Karpas-422 (cell line): Measurements from ENCODE around the gene MALRD1. TPM values are rescaled to one million over a fixed set of nuclear protein-coding genes. Genes with fewer than 3 reads are reported as not detected.
"Not testable (repeated sequence)": the region's sequence is repeated elsewhere in the genome, so short reads cannot be mapped to it uniquely, and the experiment has no call there.

ENCODE experiments used
- DNase-seq: peaks from one replicate; pipeline ENCODE4 v3.0.0-alpha.2; 2015
- H2AFZ ChIP-seq: fragments of 200-600 bp; sonication (generic); 2 replicates; pipeline ENCODE4 v1.6.1; 2014; ENCODE audit warnings: antibody characterized with exemption, low read length, mixed read lengths
- H3K27ac ChIP-seq: fragments of 200-600 bp; sonication (generic); 2 replicates; pipeline ENCODE4 v1.5.1; 2014; ENCODE audit warnings: mild to moderate bottlenecking, low read length, moderate library complexity
- H3K27me3 ChIP-seq: fragments of 200-600 bp; sonication (generic); 2 replicates; pipeline ENCODE4 v1.6.1; 2014; ENCODE audit warnings: low read length, mixed read lengths
- H3K36me3 ChIP-seq: fragments of 200-600 bp; sonication (generic); 2 replicates; pipeline ENCODE4 v1.6.1; 2014; ENCODE audit warnings: low read length, mixed read lengths; ENCODE audit not compliant: insufficient read depth
- H3K4me1 ChIP-seq: fragments of 200-600 bp; sonication (generic); 2 replicates; pipeline ENCODE4 v1.6.1; 2014; ENCODE audit warnings: mild to moderate bottlenecking, low read length, mixed read lengths
- H3K4me2 ChIP-seq: fragments of 200-600 bp; sonication (generic); 2 replicates; pipeline ENCODE4 v1.6.1; 2014; ENCODE audit warnings: low read length, low read depth, mild to moderate bottlenecking; ENCODE audit not compliant: poor library complexity, severe bottlenecking
- H3K4me3 ChIP-seq: fragments of 200-600 bp; sonication (generic); 2 replicates; pipeline ENCODE4 v1.5.1; 2014; ENCODE audit warnings: mild to moderate bottlenecking, antibody characterized with exemption, low read length, mixed read lengths
- H3K79me2 ChIP-seq: fragments of 200-600 bp; sonication (generic); 2 replicates; pipeline ENCODE4 v1.6.1; 2014; ENCODE audit warnings: mild to moderate bottlenecking, low read length, mixed read lengths
- H3K9ac ChIP-seq: fragments of 200-600 bp; sonication (generic); 2 replicates; pipeline ENCODE4 v1.6.0; 2014; ENCODE audit warnings: low read length
- H3K9me2 ChIP-seq: fragments of 200-600 bp; sonication (generic), shearing (Covaris generic); replicated peaks from 2 replicates; pipeline ENCODE4 v1.6.0; 2014; ENCODE audit warnings: mild to moderate bottlenecking, low read length, moderate library complexity; ENCODE audit not compliant: insufficient read depth
- H3K9me3 ChIP-seq: fragments of 300-700, 200-600 bp; sonication (generic); 2 replicates; pipeline ENCODE4 v1.6.1; 2014; ENCODE audit warnings: low read length, mixed read lengths
- H4K20me1 ChIP-seq: fragments of 200-600 bp; sonication (generic); 2 replicates; pipeline ENCODE4 v1.6.1; 2014; ENCODE audit warnings: mild to moderate bottlenecking, antibody characterized with exemption, low read length, low read depth; ENCODE audit not compliant: insufficient read depth
- total RNA-seq: library from RNA; depleted of rRNA; stranded (reverse); fragments of >200 nt; shearing (Covaris generic); gene quantifications from 2 replicates; pipeline ENCODE4 v1.2.3, GENCODE V29; 2014; ENCODE audit warnings: low replicate concordance

MALRD1 gene
- total RNA-seq, 1 experiment from 2014 or later: not detected

DNA sequence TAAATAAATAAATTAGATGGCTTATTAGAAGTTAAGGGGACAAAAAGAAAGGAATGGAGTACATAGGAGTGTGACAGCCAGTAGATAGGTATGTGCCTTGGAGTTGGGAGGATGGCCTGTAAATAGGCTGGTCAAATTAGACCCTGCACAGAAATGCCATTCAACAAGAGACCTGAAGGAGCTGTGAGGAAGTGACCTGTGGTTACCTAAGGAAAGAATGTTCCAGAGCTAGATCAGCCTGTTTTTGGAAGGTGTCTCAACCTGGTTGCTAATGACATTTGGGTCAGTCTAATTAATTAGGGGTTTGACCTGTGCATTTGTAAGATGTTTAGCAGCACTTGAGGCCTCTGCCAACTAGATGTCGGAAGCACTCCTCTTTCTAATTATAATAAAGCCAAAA, 452.4 kb downstream of the MALRD1 start:
- H3K4me2 ChIP-seq: no peak overlapping the region
- no peaks in the 10 kb centered on the region for H4K20me1 ChIP-seq
- H3K9me2 ChIP-seq: no peaks in the 10 kb centered on the region
- H3K4me3 ChIP-seq: no peak overlapping the region
- no peak overlapping the region for H3K27ac ChIP-seq
- H3K27me3 ChIP-seq: no peaks in the 10 kb centered on the region
- H3K36me3 ChIP-seq: no peaks in the 10 kb centered on the region; the same call in 1 of the 2 replicates
- H3K4me1 ChIP-seq: no peaks in the 10 kb centered on the region
- no peak overlapping the region for H2AFZ ChIP-seq
- no peaks in the 10 kb centered on the region for H3K79me2 ChIP-seq
- no peak overlapping the region for H3K9ac ChIP-seq
- peaks cover 35% of the 10 kb centered on the region for H3K9me3 ChIP-seq
- no peak for DNase-seq

DNA sequence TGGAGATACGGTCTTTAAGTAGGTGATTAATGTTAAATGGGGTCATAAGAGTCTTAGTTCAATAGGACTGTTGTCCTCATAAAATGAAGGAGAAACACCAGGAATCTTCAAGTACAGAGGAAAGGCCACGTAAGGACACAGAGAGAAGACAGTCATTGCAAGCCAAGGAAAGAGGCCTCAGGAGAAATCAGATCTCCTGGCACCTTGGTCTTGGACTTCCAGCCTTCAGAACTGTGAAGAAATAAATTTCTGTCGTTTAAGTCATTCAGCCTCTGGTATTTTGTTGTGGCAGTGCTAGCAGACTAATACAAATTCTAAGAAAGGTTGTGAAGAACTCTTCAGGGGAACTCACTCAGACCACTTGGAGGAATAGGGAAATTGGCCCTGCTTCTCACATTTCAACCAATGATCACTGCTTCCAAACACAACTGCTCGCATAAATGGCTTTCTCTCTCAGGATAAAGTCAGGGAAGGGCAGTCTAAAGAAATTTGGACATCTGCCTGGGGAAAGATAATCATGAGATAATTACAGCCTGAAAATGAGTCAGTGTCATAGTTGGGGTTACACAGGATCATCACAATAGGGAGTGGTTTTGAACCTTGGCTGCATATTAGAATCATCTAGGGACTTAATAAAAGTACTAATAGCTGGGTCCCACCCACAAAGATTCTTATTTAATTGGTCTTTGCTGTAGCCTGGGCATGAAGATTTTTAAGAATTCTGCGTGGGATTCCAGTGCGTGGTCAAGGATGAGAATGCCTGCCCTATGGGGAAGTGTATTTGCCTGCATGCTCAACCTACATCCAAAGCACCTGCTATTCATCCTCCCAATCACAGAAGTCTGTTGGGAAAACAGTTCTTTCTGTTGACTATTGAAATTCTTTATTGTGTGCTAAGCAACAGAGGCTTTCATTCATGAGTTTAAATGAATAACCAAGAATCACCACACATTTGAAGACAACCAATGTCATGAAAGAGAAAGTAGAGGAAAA, 457.0 kb downstream of the MALRD1 start:
- Histone ChIP-seq H3K4me3 (no peak overlapping the region), H3K4me1 (no peaks in the 10 kb centered on the region), H3K27me3 (no peaks in the 10 kb centered on the region), H3K79me2 (no peaks in the 10 kb centered on the region), H3K9ac (no peak overlapping the region), H4K20me1 (no peaks in the 10 kb centered on the region), H3K4me2 (no peak overlapping the region), H3K36me3 (no peaks in the 10 kb centered on the region; the same call in 1 of the 2 replicates), H3K27ac (no peak overlapping the region), H3K9me3 (peaks cover 24% of the 10 kb centered on the region; the same call in 1 of the 2 replicates), H3K9me2 (no peaks in the 10 kb centered on the region), H2AFZ (no peak overlapping the region)
- DNase-seq: no peak

DNA sequence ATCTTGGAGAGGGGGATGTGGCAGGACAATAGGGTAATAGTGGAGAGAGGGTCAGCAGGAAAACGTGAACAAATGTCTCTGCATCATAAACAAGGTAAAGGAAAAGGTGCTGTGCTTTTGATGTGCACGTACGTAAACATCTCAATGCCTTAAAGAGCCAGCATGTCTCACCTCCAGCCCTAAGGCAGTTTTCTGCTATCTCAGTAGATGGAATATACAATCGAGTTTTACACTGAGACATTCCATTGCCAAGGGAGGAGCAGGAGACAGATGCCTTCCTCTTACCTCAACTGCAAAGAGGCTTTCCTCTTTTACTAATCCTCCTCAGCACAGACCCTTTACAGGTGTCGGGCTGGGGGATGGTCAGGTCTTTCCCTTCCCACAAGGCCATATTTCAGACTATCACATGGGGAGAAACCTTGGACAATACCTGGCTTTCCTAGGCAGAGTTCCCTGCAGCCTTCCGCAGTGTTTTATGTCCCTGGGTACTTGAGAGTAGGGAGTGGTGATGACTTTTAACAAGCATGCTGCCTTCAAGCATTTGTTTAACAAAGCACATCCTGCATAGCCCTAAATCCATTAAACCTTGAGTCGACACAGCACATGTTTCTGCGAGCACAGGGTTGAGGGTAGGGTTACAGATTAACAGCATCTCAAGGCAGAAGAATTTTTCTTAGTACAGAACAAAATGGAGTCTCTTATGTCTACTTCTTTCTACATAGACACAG, 461.6 kb downstream of the MALRD1 start:
- H4K20me1 ChIP-seq, H3K4me2 ChIP-seq, H3K4me1 ChIP-seq, DNase-seq, H2AFZ ChIP-seq, H3K27ac ChIP-seq, H3K36me3 ChIP-seq, H3K9me2 ChIP-seq, H3K4me3 ChIP-seq, H3K79me2 ChIP-seq, H3K27me3 ChIP-seq, H3K9ac ChIP-seq: not testable (repeated sequence)
- H3K9me3 ChIP-seq: peaks cover 18% of the 10 kb centered on the region; the same call in 1 of the 2 replicates

DNA sequence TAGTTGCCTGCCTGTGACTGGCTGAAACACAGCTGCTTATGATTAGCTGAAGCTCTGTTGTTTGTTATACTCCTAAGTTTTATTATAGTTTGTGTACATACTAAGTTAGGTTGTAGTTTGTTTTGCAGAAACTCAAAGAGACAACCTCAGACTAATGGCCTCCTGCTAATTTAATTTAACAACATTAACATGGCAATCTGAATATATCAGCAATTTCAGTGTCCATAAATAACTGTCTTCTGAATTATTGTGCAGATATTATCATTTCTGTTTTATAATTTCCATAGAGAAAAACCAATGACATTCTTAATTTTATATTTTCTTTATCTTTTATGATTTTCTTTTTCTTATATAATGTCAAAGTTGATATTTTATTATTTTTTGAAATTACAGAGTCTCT, 469.5 kb downstream of the MALRD1 start:
- no peaks in the 10 kb centered on the region for H3K9me2 ChIP-seq
- H3K9ac ChIP-seq: no peak overlapping the region
- H3K4me1 ChIP-seq: no peaks in the 10 kb centered on the region
- H3K36me3 ChIP-seq: no peaks in the 10 kb centered on the region
- H3K4me3 ChIP-seq: no peak overlapping the region
- no peak overlapping the region for H2AFZ ChIP-seq
- peaks cover 11% of the 10 kb centered on the region for H3K9me3 ChIP-seq
- H3K27ac ChIP-seq: no peak overlapping the region
- H4K20me1 ChIP-seq: no peaks in the 10 kb centered on the region
- H3K27me3 ChIP-seq: no peaks in the 10 kb centered on the region
- H3K79me2 ChIP-seq: no peaks in the 10 kb centered on the region
- no peak for DNase-seq
- H3K4me2 ChIP-seq: no peak overlapping the region

DNA sequence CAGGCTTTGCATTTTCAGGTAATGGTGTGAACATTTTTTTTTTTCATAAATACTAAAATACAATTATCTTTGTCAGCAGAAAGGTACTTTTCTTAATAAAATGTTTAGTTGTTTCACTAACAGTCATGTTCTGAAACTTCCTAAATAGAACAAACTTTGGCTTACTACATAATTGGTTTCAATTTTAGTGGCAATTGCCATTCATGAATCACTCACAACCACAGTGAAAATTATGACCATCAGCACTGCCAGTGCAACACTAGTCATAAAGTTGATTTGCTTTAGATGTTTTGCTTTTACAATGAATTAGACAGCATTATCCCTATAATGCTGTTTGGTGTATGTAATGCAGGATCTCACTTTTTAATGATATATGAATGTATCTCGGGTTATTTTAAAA, 470.0 kb downstream of the MALRD1 start:
- Histone ChIP-seq H3K36me3 (no peaks in the 10 kb centered on the region), H3K27ac (no peak overlapping the region), H3K27me3 (no peaks in the 10 kb centered on the region), H4K20me1 (no peaks in the 10 kb centered on the region), H3K4me3 (no peak overlapping the region), H3K9ac (no peak overlapping the region), H3K9me3 (peaks cover 10% of the 10 kb centered on the region), H2AFZ (no peak overlapping the region), H3K4me2 (no peak overlapping the region), H3K9me2 (no peaks in the 10 kb centered on the region), H3K4me1 (no peaks in the 10 kb centered on the region), H3K79me2 (no peaks in the 10 kb centered on the region)
- no peak for DNase-seq

DNA sequence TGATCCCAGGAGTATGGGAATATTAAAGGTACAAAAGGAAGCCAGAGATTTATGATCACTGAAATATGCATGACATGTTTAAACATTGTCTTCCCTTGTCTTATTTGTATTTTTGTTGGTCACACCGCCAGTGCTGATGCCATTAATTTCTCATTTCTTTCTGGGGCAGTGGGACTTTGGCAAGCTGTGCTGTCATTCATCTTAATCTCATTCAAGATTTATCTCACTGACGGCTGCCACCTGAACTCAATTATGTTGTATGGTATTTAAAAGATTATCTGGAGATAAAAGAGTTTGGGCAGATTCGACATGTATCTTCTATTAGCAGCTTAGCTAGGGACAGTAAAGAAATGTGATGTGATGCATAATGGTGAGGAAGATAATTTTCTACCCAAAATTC, 482.7 kb downstream of the MALRD1 start:
- H3K4me2 ChIP-seq: no peak overlapping the region
- H3K4me1 ChIP-seq: no peaks in the 10 kb centered on the region
- no peaks in the 10 kb centered on the region for H3K27me3 ChIP-seq
- H3K36me3 ChIP-seq: no peaks in the 10 kb centered on the region
- DNase-seq: no peak
- H3K27ac ChIP-seq: no peak overlapping the region
- no peaks in the 10 kb centered on the region for H3K9me2 ChIP-seq
- H3K4me3 ChIP-seq: no peak overlapping the region
- H3K9ac ChIP-seq: no peak overlapping the region
- H4K20me1 ChIP-seq: no peaks in the 10 kb centered on the region
- H2AFZ ChIP-seq: no peak overlapping the region
- H3K9me3 ChIP-seq: peaks cover 49% of the 10 kb centered on the region
- no peaks in the 10 kb centered on the region for H3K79me2 ChIP-seq

DNA sequence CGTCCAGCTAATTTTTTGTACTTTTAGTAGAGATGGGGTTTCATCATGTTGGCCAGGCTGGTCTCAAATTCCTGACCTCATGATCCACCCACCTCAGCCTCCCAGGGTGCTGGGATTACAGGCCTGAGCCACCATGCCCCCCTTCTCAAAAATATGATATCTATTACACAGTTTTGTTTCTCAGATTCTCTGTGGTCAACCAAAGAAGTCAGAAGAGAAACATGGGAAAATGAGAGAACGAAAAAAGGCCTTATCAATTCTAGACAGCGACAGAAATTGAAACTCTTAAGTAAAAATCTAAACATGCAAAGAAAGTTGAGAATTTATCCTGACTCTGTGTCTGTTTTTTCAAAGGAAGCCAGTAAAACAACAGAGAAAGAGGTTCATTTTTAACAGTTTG, 483.8 kb downstream of the MALRD1 start:
- no peaks in the 10 kb centered on the region for H3K9me2 ChIP-seq
- H3K79me2 ChIP-seq: no peaks in the 10 kb centered on the region
- H4K20me1 ChIP-seq: no peaks in the 10 kb centered on the region
- no peak overlapping the region for H3K4me3 ChIP-seq
- DNase-seq: no peak
- H3K4me1 ChIP-seq: no peaks in the 10 kb centered on the region
- H3K27me3 ChIP-seq: no peaks in the 10 kb centered on the region
- H3K27ac ChIP-seq: no peak overlapping the region
- H3K9ac ChIP-seq: no peak overlapping the region
- H3K9me3 ChIP-seq: peaks cover 41% of the 10 kb centered on the region
- no peak overlapping the region for H2AFZ ChIP-seq
- H3K4me2 ChIP-seq: no peak overlapping the region
- no peaks in the 10 kb centered on the region for H3K36me3 ChIP-seq

DNA sequence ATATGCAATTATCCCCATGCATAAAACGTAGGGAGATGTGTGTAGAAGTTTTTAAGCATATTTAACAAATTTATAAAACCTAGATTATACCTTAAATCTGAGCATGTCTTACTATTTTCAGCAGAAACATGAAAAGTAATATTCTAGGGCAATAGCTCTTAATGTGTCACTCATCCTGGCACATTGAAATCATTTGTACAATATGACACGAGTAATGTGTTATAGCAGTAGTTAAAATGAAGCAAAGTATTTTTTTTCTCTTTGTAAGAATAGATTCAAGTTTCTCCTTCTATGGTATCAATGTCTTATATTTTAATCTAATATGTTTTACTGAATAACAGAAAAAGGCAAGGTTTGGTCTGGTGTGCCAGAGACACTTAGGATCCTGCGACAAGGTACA, 492.7 kb downstream of the MALRD1 start:
- peaks cover 16% of the 10 kb centered on the region for H3K9me3 ChIP-seq
- no peak overlapping the region for H3K9ac ChIP-seq
- no peak overlapping the region for H3K4me3 ChIP-seq
- no peak overlapping the region for H3K4me2 ChIP-seq
- no peaks in the 10 kb centered on the region for H3K36me3 ChIP-seq
- H3K27me3 ChIP-seq: no peaks in the 10 kb centered on the region
- H3K27ac ChIP-seq: no peak overlapping the region
- H3K4me1 ChIP-seq: no peaks in the 10 kb centered on the region
- H3K79me2 ChIP-seq: no peaks in the 10 kb centered on the region
- no peaks in the 10 kb centered on the region for H4K20me1 ChIP-seq
- H2AFZ ChIP-seq: no peak overlapping the region
- H3K9me2 ChIP-seq: no peaks in the 10 kb centered on the region
- no peak for DNase-seq
